Measurements from ENCODE around the gene KCNJ4.
"Not testable (repeated sequence)": the region's sequence is repeated elsewhere in the genome, so short reads cannot be mapped to it uniquely, and the experiment has no call there.

KCNJ4 gene

GRCh38 chr22:38470179-38470578, 15.2 kb upstream of the KCNJ4 start:
- DNase-seq: not testable (repeated sequence)

DNA sequence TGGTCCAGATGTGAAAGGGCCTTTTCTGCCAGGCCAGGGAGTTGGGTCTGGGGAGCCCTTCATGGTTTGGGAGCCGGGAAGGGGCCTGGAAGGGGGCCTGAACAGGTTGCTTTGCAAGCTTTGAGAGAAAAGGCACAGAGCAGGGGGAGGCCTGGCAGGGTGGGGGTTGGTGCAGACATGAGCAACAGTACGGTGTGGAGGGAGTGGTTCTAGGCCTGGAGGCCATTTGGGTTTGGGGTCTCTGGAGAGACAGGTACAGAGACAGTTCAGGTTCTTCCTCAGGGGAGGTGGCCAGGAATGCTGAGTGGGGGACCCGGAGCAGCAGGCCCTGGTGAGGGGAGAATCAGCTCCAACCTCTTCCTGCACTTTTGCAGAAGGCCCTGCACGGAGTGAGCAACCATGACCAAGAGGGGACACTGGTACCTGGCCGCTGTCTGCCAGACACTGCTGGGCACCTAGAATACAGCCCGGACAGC, 14.3 kb upstream of the KCNJ4 start:
- DNase-seq: no peak

DNA sequence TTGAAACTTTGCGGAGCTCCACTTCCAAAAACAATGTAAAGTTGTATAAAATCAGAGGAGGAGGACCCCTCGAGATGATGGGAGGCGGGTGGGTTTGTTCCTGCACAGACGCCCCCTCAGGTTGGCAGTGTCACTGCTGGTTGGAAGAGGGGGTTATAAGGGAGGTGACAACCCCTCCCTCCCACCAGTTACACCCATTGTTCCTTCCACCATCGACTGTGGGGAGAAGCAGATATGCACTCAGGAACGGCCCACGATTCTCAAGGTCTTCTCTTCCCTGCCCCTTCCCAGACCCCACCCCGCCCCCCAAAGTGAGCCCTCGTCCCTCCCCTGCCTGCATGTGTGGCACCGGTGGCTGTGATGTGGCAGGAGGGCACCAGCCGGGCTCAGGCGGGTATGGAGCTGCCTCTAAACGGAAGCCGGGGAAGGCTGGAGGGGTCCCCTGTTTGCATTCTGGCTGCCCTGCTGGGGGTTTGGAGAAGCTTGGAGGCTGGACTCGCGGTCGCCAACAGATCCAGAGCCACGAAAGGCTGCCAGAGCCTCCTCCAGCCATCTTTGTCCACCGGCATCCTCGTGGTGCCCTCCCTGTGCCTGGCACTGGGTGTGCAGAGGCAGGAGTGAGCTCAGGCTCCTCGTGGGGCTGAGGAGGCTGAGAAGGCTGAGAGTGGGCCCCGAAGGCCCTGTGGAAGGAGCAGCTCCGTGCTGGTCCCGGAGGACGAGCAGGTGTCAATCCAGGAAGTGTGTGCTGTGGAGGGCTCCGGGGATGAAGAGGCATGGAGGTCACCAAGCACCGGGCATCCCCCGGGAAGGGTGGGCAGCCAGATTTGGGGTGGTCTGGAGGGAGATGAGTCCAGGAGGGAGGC, 13.7 kb upstream of the KCNJ4 start:
- no peak for DNase-seq

DNA sequence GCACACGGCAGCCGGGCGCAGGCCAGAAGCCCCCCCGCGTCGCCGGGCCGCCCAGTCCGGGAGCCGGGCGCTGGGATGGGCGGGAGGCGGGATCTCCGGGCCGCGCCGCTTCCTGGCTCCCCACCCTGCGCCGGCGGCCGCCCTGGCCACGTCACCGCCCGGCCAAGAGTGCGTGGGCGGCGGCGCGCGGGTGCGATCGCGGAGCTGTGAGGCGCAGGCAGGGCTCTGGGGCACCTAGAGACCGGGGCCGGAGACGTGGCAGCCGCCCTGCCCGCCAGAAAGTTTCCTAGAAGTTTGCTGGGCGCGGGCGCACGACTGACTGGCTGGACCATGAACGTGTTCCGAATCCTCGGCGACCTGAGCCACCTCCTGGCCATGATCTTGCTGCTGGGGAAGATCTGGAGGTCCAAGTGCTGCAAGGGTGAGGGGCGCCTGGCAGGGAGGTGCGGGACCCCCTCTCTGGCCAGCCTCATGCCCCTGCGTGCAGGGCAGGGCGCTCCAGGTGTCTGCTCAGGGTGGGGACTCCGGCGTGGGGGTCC, 13.0 kb upstream of the KCNJ4 start, which contains the start of gene KDELR3:
TSS of gene KDELR3 (plus strand) at position 193 of the 539 bp plus-strand sequence. CDS start at position 331, 138 bp downstream.
- peak; percentile 70 for DNase-seq

DNA sequence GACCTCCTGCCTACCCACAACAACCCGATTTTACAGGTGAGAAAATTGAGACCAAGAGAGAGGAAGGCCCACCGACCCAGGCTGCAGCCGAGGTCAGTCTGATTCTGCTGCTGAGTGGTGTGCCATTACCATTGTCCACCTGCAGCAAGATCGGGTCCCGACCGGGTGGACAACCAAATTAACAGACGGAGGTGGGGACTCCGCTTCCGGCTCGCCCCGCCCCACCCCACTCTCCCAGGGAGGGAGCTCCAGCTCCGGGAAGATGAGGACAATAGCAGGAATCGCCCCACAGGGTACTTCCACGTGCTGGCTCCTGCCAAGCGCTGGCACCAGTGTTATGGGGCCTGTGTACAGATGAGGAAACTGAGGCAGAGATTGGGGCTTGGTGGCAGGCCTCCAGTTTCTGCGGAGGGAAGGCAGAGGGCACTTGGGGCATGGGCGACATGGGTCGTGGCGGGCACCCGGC, 12.5 kb upstream of the KCNJ4 start:
- no peak for DNase-seq

DNA sequence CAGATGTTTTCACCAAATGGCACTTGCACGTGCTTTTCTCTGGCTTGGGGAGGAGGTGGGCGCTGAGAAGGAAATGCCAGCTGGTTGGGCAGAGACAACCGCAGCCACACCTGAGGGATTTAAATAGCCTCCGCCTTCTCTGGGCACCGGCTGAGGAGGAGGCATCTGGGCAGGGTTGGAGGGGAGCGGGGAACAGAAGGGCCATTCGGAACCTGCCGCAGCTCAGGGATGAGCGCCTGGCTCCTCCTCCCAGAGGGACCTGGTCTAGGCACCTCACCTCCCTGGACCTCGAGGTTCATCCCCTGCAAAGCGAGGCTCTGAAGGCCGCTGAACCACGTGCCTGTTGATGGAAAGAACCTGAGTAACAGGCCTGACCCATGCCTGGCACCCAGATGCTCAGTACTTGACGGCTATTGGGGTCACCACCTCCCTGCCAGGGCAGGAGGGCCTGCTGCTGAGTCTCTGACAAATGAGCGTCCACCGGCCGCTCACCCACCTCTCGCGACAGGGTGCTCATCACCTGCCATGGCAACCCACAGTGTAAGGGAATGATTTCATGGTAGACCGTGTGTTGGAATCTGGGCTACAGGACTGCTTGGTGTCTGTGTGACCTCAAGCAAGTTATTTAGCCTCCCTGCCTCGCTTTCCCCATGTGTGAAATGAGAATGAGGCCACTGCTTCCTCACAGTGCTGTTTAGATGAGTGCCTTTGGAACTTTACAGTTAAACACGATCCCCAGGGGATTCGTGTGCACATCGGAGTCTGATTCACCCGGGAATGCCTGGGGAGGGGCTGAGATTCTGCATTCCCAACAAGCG, 10.9 kb upstream of the KCNJ4 start:
- DNase-seq: no peak

GRCh38 chr22:38464992-38465672, 10.1 kb upstream of the KCNJ4 start:
- no peak for DNase-seq

GRCh38 chr22:38462960-38463784, 8.2 kb upstream of the KCNJ4 start:
- no peak for DNase-seq

GRCh38 chr22:38461414-38462081, 6.5 kb upstream of the KCNJ4 start:
- DNase-seq: peak; percentile 44

DNA sequence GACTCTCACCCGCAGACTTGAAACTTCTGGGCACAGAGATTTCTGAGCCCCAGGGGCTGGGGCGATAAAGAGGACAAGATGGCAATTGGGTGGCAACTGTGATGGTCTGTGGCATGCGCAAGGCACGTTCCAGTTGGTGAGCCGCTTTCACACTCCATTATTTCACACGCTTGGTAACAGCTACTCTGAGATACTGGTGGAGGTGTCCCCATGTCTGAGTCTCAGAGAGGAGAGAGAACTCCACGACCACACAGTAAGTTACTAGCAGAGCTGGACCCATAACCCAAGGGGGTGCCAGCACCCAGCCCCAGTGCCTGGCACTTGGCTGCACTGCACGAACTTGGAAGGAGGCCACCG, 6.0 kb upstream of the KCNJ4 start:
- no peak for DNase-seq

GRCh38 chr22:38460426-38460840, 5.4 kb upstream of the KCNJ4 start:
- no peak for DNase-seq

- no peak for DNase-seq
These were observed 2.1 kb upstream of the KCNJ4 start for GRCh38 chr22:38456841-38457699.

DNA sequence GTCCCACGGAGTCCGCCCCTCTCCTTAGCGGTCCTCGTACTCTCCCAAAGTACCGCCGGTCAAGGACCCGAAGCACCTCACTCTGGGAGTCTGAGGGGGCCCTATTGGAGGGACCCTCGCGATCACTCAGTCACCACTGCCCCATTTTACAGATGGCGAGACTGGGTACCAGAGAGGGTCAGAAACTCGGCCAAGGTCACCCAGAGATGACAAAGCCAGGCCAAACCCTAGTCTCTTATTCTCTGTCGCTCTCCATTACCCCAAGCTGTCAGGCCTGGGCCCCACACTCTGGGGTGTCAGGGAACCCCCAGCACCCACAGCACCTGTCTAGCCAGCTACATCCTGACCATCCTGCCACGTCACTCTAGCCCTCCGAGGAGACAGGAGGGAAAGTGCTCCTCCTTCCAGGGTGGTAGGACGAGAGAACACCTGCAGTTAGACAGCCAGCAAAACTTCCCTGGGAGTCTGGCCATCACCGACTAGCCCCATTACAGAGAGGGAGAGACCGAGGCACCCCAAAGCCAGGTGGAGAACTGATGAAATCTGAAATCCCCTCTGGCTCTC, 1.4 kb upstream of the KCNJ4 start:
- no peak for DNase-seq

DNA sequence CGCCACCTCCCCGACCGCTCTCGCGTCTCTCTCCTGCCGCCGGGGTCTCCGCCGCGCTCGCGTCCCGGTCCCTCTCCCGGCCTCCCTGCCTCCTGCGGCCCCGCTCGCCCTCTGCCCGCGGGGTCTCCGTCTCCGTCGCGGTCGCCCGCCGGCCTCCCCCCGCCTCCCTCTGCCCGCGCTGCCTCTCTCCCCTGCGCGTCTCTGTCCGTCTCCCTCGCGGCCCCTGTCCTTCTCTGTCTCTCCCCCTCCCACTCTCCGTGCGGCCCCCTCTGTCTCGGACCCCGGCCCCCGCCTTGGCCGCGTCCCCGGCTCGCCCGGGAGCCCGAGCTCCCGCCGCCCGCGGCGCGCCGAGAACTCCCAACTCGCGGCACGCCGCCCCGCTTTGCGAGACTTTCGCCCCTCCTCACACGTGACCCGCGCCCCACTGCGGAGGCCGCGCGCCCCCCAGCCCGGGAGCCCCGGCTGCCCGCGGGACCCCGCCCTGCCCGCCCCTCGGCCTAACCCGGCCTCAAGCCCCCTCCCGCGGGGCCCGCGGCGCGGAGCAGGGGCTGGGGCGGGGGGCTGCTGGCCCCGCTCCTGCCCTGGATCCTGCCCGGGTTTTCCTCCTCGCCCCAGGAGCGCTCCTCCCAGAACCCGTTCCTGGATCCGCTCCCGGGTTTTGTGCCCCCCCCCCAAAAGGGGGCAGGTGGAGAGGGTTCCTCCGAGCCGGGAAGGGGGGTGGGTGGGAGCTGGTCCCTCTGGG, 702 bp upstream of the KCNJ4 start:
- no peak for DNase-seq

GRCh38 chr22:38454353-38455075, 485 bp downstream of the KCNJ4 start:
- no peak for DNase-seq

GRCh38 chr22:38453996-38454352, 1.0 kb downstream of the KCNJ4 start:
- DNase-seq: no peak

DNA sequence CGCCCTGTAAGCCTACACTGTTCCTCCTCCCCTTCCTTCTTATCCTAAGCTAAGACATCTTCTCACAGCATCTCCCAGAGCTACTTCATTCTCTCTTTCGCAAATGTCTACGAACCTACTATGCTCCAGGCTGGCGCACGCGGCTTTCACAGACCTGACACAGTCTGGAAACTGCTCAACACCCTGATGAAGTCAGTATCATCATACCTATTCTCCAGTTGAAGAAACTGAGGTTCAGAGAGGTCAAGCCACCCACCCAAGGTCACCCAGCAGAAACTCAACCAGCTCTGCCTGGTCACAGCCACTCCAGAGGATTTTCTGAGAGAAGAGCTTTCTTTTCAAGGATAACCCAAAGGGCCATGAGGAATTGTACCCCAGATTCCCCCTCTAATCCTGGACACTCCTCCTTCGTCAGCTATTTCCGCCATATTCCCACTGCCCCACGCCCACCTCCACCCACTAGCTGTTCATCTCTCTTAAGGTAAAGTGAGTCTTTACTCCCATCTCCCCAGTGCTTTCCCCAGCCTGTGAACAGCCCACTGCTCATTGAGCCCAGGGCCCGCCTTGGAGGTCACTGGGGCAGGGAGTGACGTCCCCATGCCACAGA, 1.8 kb downstream of the KCNJ4 start:
- DNase-seq: no peak

Measured in inflammatory macrophage treated with lipopolysaccharide for 4 hours (primary cell).